KOPT-K1 (cell line): Measurements from ENCODE around the gene CLDND2.

Source experiments
- H3K27ac ChIP-seq: fragments of 200-600 bp; sonication (generic); 2 replicates; pipeline ENCODE4 v1.5.1; 2016; ENCODE audit warnings: antibody characterized with exemption, mild to moderate bottlenecking, low read depth, low read length; ENCODE audit not compliant: poor library complexity, severe bottlenecking
- H3K36me3 ChIP-seq: fragments of 200-600 bp; sonication (generic); 2 replicates; pipeline ENCODE4 v1.5.1; 2017; ENCODE audit warnings: antibody characterized with exemption, mild to moderate bottlenecking, low read length, moderate library complexity; ENCODE audit not compliant: insufficient read depth
- H3K9me3 ChIP-seq: fragments of 200-600 bp; sonication (generic); 2 replicates; pipeline ENCODE4 v1.5.1; 2017; ENCODE audit warnings: antibody characterized with exemption, low read length, mild to moderate bottlenecking; ENCODE audit not compliant: insufficient read depth, poor library complexity, severe bottlenecking

The CLDND2 gene

DNA sequence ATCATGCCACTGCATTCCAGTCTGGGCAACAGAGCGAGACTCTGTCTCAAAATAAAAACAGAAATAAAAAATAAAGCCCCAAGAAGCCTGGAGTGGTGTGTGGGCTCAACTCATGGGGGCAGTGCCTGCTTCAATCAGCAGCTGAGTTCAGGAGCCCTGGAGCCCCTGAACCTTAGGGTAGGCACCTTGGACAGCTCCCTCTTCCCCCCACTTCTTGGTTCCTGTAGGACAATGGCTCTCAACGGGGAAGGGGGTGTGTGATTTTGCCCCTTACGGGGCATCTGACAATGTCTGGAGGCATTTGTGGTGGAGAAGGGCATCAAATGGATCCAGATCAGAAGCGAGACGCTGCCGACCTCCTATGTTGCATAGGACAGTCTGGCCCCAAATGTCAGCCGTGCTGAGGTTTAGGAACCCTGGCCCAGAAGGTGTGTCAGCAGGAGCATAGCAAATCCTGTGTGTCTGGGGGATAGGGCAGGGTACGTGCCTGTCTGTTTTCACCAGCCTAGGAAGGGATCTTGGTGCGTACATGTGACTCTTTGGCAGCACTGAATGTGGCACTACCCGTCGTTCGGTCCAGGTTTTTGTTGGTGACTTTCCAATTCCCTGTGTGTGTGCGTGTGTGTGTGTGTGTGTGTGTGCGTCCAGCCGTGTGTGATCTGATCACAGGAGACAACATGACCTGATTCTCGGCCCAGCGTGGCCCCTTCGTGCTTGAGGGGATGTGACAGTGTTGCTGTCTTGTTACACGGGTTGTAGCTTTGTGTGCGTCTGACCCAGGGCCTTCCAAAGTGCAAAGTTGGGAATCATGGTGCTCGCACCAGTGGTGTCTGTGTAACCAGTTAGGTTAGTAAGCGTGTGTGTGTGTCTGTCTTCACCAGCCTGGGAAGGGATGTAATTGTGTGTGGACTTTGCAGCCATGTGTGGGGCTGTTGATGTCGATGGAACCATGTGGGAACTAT, 49.8 kb downstream of the CLDND2 start:
- Histone ChIP-seq H3K9me3 (no peaks in the 10 kb centered on the region), H3K36me3 (no peaks in the 10 kb centered on the region), H3K27ac (no peak overlapping the region)

DNA sequence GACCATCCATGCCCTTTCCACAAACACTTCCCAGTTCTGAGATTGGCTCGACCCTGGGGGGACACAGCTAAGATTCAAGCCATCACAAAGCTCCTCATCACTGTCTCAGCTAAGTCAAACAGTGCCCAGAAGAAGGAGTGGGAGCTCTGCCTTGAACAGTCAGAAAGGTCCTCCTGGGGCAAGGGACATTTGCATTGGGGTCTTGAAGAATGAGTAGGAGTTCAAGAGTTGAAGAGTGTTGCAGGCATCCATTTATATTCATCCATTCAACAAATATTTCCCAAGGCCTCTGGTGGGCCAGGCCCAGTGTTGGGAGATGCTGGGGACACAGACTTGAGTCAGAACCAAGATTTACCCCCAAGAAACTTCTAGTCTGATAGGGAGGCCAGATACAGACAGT, 50.8 kb downstream of the CLDND2 start:
- no peaks in the 10 kb centered on the region for H3K36me3 ChIP-seq

DNA sequence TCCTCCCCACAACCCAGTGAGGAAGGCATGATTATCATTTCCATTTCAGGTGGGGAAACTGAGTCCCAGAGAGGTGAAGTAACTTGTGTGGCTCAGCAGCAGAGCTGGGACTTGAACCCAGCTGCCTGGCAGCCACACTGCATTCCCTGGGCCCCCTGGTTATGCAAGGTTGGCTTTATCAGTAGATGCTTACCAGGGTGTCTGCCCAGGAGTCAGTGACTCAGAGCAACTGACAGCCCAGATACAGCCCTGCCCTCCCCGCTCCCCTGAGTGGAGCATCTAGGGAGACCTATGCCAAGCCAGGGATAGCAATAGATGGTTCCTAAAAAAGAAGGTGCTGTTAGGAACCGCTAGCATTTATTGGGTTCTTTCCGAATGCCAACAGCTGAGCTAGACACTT, 51.4 kb downstream of the CLDND2 start:
- Histone ChIP-seq H3K27ac (no peak overlapping the region), H3K9me3 (no peaks in the 10 kb centered on the region), H3K36me3 (no peaks in the 10 kb centered on the region)

More for the DNA sequence above, 50.8 kb downstream of the CLDND2 start:
- no peaks in the 10 kb centered on the region for H3K9me3 ChIP-seq
- H3K27ac ChIP-seq = no peak overlapping the region
